GM19463 (cell line): Measurements from ENCODE around the gene MED12L.
"Not testable (repeated sequence)": the region's sequence is repeated elsewhere in the genome, so short reads cannot be mapped to it uniquely, and the experiment has no call there.

Experiments
- ATAC-seq: cut with Tn5 transposase; IDR thresholded peaks from one replicate; pipeline ENCODE4 v1.9.1; 2021; ENCODE audit warnings: mild to moderate bottlenecking, moderate library complexity; ENCODE audit not compliant: unreplicated experiment

The MED12L gene

GRCh38 chr3:151206201-151206600 is 120.7 kb downstream of the MED12L start:
- ATAC-seq = no peak

- ATAC-seq = no peak
Observed at GRCh38 chr3:151209654-151210053, 124.2 kb downstream of the MED12L start.

GRCh38 chr3:151210676-151211381 is 125.4 kb downstream of the MED12L start:
- ATAC-seq = peak; percentile 82

- ATAC-seq = no peak
Observed at GRCh38 chr3:151213151-151213550, 127.7 kb downstream of the MED12L start.

- no peak for ATAC-seq
Observed at GRCh38 chr3:151213881-151214280, 128.4 kb downstream of the MED12L start.

- no peak for ATAC-seq
Observed at GRCh38 chr3:151214459-151214858, 129.0 kb downstream of the MED12L start.

- ATAC-seq = no peak
Observed at GRCh38 chr3:151216641-151217607, 131.5 kb downstream of the MED12L start.

- no peak for ATAC-seq
Observed at GRCh38 chr3:151218136-151218535, 132.7 kb downstream of the MED12L start.

GRCh38 chr3:151219056-151219455 is 133.6 kb downstream of the MED12L start:
- no peak for ATAC-seq

- ATAC-seq = no peak
Observed at GRCh38 chr3:151224268-151224866, 138.9 kb downstream of the MED12L start.

- no peak for ATAC-seq
Observed at GRCh38 chr3:151225040-151225975, 139.8 kb downstream of the MED12L start.

GRCh38 chr3:151226088-151226563 is 140.7 kb downstream of the MED12L start:
- no peak for ATAC-seq

- no peak for ATAC-seq
Observed at GRCh38 chr3:151226825-151227224, 141.4 kb downstream of the MED12L start.

GRCh38 chr3:151227266-151227806 is 141.9 kb downstream of the MED12L start:
- peak; percentile 28 for ATAC-seq

GRCh38 chr3:151227807-151228665 is 142.6 kb downstream of the MED12L start:
- peak; percentile 80 for ATAC-seq

GRCh38 chr3:151228666-151229040 is 143.2 kb downstream of the MED12L start:
- peak; percentile 29 for ATAC-seq

- ATAC-seq = peak; percentile 43
Observed at GRCh38 chr3:151230646-151231045, 145.2 kb downstream of the MED12L start.

GRCh38 chr3:151232403-151232802 is 146.9 kb downstream of the MED12L start:
- ATAC-seq = not testable (repeated sequence)

GRCh38 chr3:151232991-151233390 is 147.5 kb downstream of the MED12L start:
- no peak for ATAC-seq
